Measurements from ENCODE around the gene CRY1.

- TF ChIP-seq CTCF (IDR thresholded peaks at IDR 0.05): no peak
- TF ChIP-seq POLR2A (IDR thresholded peaks at IDR 0.05): no peak
Observed at GRCh38 chr12:107106241-107107025, 13.1 kb upstream of the CRY1 start.
